IMR-90 (cell line): ENCODE data around the gene TRPC4AP. TPM values are rescaled to one million over a fixed set of nuclear protein-coding genes. Genes with fewer than 3 reads are reported as not detected.

Source experiments
- ATAC-seq: fragments of 200-7000 bp; cut with Tn5 transposase; 2 replicates; pipeline ENCODE4 v1.9.1; 2020; ENCODE audit warnings: low read depth, mild to moderate bottlenecking, moderate library complexity
- BruUV-seq: library from RNA; stranded (reverse); fragments of 400-500 nt; replicated peaks from 2 replicates; lab custom pipeline; 2021; lab: Mats Ljungman, UMichigan
- CTCF ChIA-PET: fragments of 300-600 bp; formaldehyde crosslinking; extraction: SDS; loops from one replicate; lab custom pipeline; 2021; ENCODE audit warnings: antibody characterized with exemption; lab: Yijun Ruan, JAX
- POLR2A ChIA-PET: fragments of 300-600 bp; sonication (Branson Sonifier 250); formaldehyde crosslinking; loops from one replicate; lab custom pipeline; 2022; ENCODE audit warnings: antibody characterized with exemption; ENCODE audit not compliant: unreplicated experiment; lab: Charles Lee
- DNase-seq: peaks from one replicate; pipeline ENCODE4 v3.0.0; 2013
- H2AFZ ChIP-seq: replicated peaks from 2 replicates; pipeline ENCODE3; 2013; ENCODE audit warnings: low read length, mild to moderate bottlenecking; ENCODE audit not compliant: poor library complexity
- H2AK5ac ChIP-seq: 2 replicates; pipeline ENCODE4 v1.6.1; 2013; ENCODE audit warnings: low read depth, low read length, inconsistent platforms
- H2AK9ac ChIP-seq: replicated peaks from 2 replicates; pipeline ENCODE3; 2013; ENCODE audit warnings: mild to moderate bottlenecking, low read depth, low read length, moderate library complexity; ENCODE audit not compliant: poor library complexity
- H2BK120ac ChIP-seq: 2 replicates; pipeline ENCODE4 v1.6.1; 2013; ENCODE audit warnings: low read depth, low read length, inconsistent platforms
- H2BK15ac ChIP-seq: 3 replicates; pipeline ENCODE4 v1.6.1; 2013; ENCODE audit warnings: low read depth, low read length, inconsistent platforms
- H2BK20ac ChIP-seq: 2 replicates; pipeline ENCODE4 v1.6.1; 2013; ENCODE audit warnings: low read depth, mild to moderate bottlenecking, inconsistent platforms, low read length, moderate library complexity
- H2BK5ac ChIP-seq: 2 replicates; pipeline ENCODE4 v1.6.1; 2013; ENCODE audit warnings: mild to moderate bottlenecking, low read depth, low read length, inconsistent platforms; ENCODE audit not compliant: poor library complexity, severe bottlenecking
- H3K14ac ChIP-seq: replicated peaks from 2 replicates; pipeline ENCODE4 v1.6.1; 2013; ENCODE audit warnings: low read depth, low read length, inconsistent platforms
- H3K18ac ChIP-seq: 2 replicates; pipeline ENCODE4 v1.6.1; 2013; ENCODE audit warnings: low read depth, low read length, control low read depth
- H3K23ac ChIP-seq: 2 replicates; pipeline ENCODE4 v1.6.1; 2013; ENCODE audit warnings: low read depth, low read length, inconsistent platforms
- H3K27ac ChIP-seq: 2 replicates; pipeline ENCODE4 v1.5.1; 2013; ENCODE audit warnings: mild to moderate bottlenecking, control low read depth, low read length; ENCODE audit not compliant: insufficient read depth
- H3K27me3 ChIP-seq: 2 replicates; pipeline ENCODE4 v1.6.1; 2013; ENCODE audit warnings: low read length; ENCODE audit not compliant: control insufficient read depth, insufficient read depth
- H3K36me3 ChIP-seq: 2 replicates; pipeline ENCODE4 v1.6.1; 2013; ENCODE audit warnings: low read length, mixed read lengths; ENCODE audit not compliant: control insufficient read depth, insufficient read depth
- H3K4ac ChIP-seq: 2 replicates; pipeline ENCODE4 v1.6.1; 2013; ENCODE audit warnings: low read depth, low read length, inconsistent platforms
- H3K4me1 ChIP-seq: 2 replicates; pipeline ENCODE4 v1.6.1; 2013; ENCODE audit warnings: low read length, mixed read lengths; ENCODE audit not compliant: control insufficient read depth, insufficient read depth
- H3K4me2 ChIP-seq: 2 replicates; pipeline ENCODE4 v1.6.1; 2013; ENCODE audit warnings: low read depth, mild to moderate bottlenecking, control low read depth, low read length, moderate library complexity
- H3K4me3 ChIP-seq: 2 replicates; pipeline ENCODE4 v1.5.1; 2013; ENCODE audit warnings: low read depth, mild to moderate bottlenecking, control low read depth, low read length, moderate library complexity; ENCODE audit not compliant: insufficient read depth
- H3K56ac ChIP-seq: 2 replicates; pipeline ENCODE4 v1.6.1; 2013; ENCODE audit warnings: low read length, inconsistent platforms; ENCODE audit not compliant: insufficient read depth; ENCODE audit errors: extremely low read depth
- H3K79me1 ChIP-seq, 2 experiments: 2 replicates each; pipeline ENCODE4 v1.6.1; 2013; ENCODE audit warnings: low read length in 2 of 2, inconsistent platforms in 1 of 2, low read depth in 1 of 2
- H3K9ac ChIP-seq: 2 replicates; pipeline ENCODE4 v1.6.1; 2013; ENCODE audit warnings: low read depth, low read length, control low read depth
- H3K9me1 ChIP-seq: 2 replicates; pipeline ENCODE4 v1.6.1; 2013; ENCODE audit warnings: low read length, inconsistent platforms; ENCODE audit not compliant: insufficient read depth
- H3K9me3 ChIP-seq: 2 replicates; pipeline ENCODE4 v1.6.1; 2013; ENCODE audit warnings: low read length; ENCODE audit not compliant: control insufficient read depth, insufficient read depth
- H4K20me1 ChIP-seq: 2 replicates; pipeline ENCODE4 v1.6.1; 2013; ENCODE audit warnings: low read length, inconsistent platforms; ENCODE audit not compliant: insufficient read depth
- H4K5ac ChIP-seq: 2 replicates; pipeline ENCODE4 v1.6.1; 2013; ENCODE audit warnings: mild to moderate bottlenecking, low read depth, low read length, control low read depth
- H4K8ac ChIP-seq, 2 experiments: 2 replicates each; pipeline ENCODE4 v1.6.1; 2013; ENCODE audit warnings: low read depth in 2 of 2, low read length in 2 of 2, control low read depth in 1 of 2, inconsistent platforms in 1 of 2
- H4K91ac ChIP-seq: 2 replicates; pipeline ENCODE4 v1.6.1; 2013; ENCODE audit warnings: low read depth, low read length, inconsistent platforms; ENCODE audit not compliant: insufficient read depth
- FOS ChIP-seq: fragments of 150-350 bp; IDR thresholded peaks from 2 replicates; pipeline ENCODE4 v1.6.1; 2016; ENCODE audit warnings: low read depth, low read length
- MAFK ChIP-seq: IDR thresholded peaks from 2 replicates; pipeline ENCODE4 v1.6.1; 2012; ENCODE audit warnings: low read depth, low read length, improper control_type of control experiment
- RAD21 ChIP-seq: IDR thresholded peaks from 2 replicates; pipeline ENCODE4 v1.6.1; 2012; ENCODE audit warnings: low read length, improper control_type of control experiment
- SMC3 ChIP-seq: fragments of 150-350 bp; IDR thresholded peaks from 2 replicates; pipeline ENCODE4 v1.6.1; 2016; ENCODE audit warnings: low read depth, mild to moderate bottlenecking, antibody characterized with exemption, low read length, moderate library complexity
- WGBS, 2 experiments: methylation state at CpG; one replicate each; pipeline versions ENCODE4 v1.1.5 to v1.1.7; 2013; ENCODE audit warnings: missing lambda C conversion rate in 2 of 2; ENCODE audit not compliant: insufficient read length in 1 of 2; ENCODE audit errors: extremely low coverage in 2 of 2; 5-methylcytosine and 5-hydroxymethylcytosine counted together
- dilution Hi-C: fragments of 300-500 bp; cut with HindIII; formaldehyde crosslinking; loops from one replicate; pipeline ENCODE4 v1.14.3; 2018; ENCODE audit warnings: low sequenced_read_pairs; ENCODE audit not compliant: unreplicated experiment
- in situ Hi-C: fragments of 300-500 bp; cut with MboI; formaldehyde crosslinking; loops from 3 replicates; pipeline ENCODE4 v1.14.3; 2019; ENCODE audit warnings: low sequenced_read_pairs, inconsistent platforms, mixed read lengths
- intact Hi-C: fragments of 100-400 bp; cut with micrococcal nuclease; formaldehyde crosslinking; loops from 2 replicates; pipeline ENCODE4 v1.10.0; 2022
- polyA plus RNA-seq, 3 experiments: library from polyadenylated mRNA; depleted of rRNA; stranded (reverse); fragments of >200 nt; gene quantifications; 2 replicates each; pipeline ENCODE4 v1.2.3, GENCODE V29; 2012; ENCODE audit warnings: low replicate concordance in 1 of 3
- total RNA-seq: library from RNA; depleted of rRNA; stranded (reverse); fragments of >200 nt; gene quantifications from 2 replicates; pipeline ENCODE4 v1.2.3, GENCODE V29; 2012

TRPC4AP gene
- total and polyA plus RNA-seq, 2 of the 4 experiments (the other 2 are of a cell fraction), result 41.0 to 81.0 TPM

DNA sequence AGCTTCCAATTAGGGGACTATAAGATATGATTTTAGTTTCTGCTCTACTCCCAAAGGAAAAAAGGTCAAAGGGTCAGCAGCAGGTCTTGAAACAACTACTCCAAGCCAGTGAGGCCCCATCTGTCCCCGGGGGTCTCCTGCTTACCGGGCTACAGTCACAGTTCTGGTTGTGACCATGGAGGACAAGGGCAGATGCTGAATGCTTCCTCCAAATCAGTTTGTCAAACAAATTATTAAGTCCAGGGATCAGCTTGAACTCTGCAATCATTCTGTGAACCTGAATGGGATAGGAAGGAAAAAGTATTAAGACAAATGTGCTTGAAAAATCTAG lies 76.8 kb downstream of the TRPC4AP start:
- Histone ChIP-seq H3K9me1 (peaks cover 15% of the 10 kb centered on the region), H3K4me1 (peaks cover 10% of the 10 kb centered on the region), H3K36me3 (peaks cover 65% of the 10 kb centered on the region), H3K79me1 (peaks cover 21 to 73% of the 10 kb centered on the region in 2 experiments), H4K8ac (no peak overlapping the region), H2BK15ac (no peak overlapping the region), H3K27me3 (no peaks in the 10 kb centered on the region), H4K5ac (no peak overlapping the region), H2AK5ac (no peak overlapping the region), H2AK9ac (no peak overlapping the region), H2BK120ac (no peak overlapping the region), H3K27ac (no peak overlapping the region), H3K23ac (no peak overlapping the region), H2BK20ac (no peak overlapping the region), H4K20me1 (peaks cover 33% of the 10 kb centered on the region), H3K4me2 (no peak overlapping the region), H3K9ac (no peak overlapping the region), H3K18ac (no peak overlapping the region), H4K91ac (no peak overlapping the region), H3K56ac (no peak overlapping the region), H3K4me3 (no peak overlapping the region), H3K9me3 (no peaks in the 10 kb centered on the region), H2BK5ac (no peak overlapping the region), H2AFZ (no peak overlapping the region), H3K4ac (no peak overlapping the region), H3K14ac (no peak overlapping the region)
- ChIA-PET CTCF (no interaction called here), POLR2A (no interaction called here)
- dilution Hi-C loops, result no loop called here
- no TSS peak for BruUV-seq
- 93% methylated on average over 2 of the region's 2 CpGs; no CpG with 5 or more reads in 1 of the 2 experiments for WGBS, 2 experiments
- no peak for ATAC-seq
- TF ChIP-seq MAFK, result no peak
- no peak for TF ChIP-seq FOS
- TF ChIP-seq RAD21, result no peak
- no peak for TF ChIP-seq SMC3
- intact Hi-C loops, result loop anchor here (5.0 kb wide), 1 partner anchor 144 kb away; the partner anchor contains the start of gene GGT7
- no peak for DNase-seq
- in situ Hi-C loops, result no loop called here
